ENCODE results near the gene RAP2B. TPM values are rescaled to one million over a fixed set of nuclear protein-coding genes. Genes with fewer than 3 reads are reported as not detected.

Gene RAP2B
- total and polyA plus RNA-seq, 3 donors from 2014 or later, result 3.9 to 11.8 (median 8.6) TPM

- intact Hi-C loops (cut with DNase I; ENCODE audit: low total_unique reads), result no loop called here
- 0 to 1% methylated on average over 6 to 9 of the region's 9 CpGs for WGBS, 2 donors
- Histone ChIP-seq H3K36me3 (ENCODE audit: low read depth, missing control alignments) (no peaks in the 10 kb centered on the region), H3K27me3 (no peaks in the 10 kb centered on the region), H3K27ac (peak overlapping the region; percentile 79 to 94), H3K9me3 (no peaks in the 10 kb centered on the region), H3K4me1 (no peaks in the 10 kb centered on the region), H3K4me3 (peak overlapping the region; percentile 77 to 96)
- TF ChIP-seq CTCF (IDR thresholded peaks at IDR 0.05) (no peak), POLR2A (IDR thresholded peaks at IDR 0.05) (no peak)
- peak; percentile 33 for DNase-seq
These were observed 1.3 kb downstream of the RAP2B start for GRCh38 chr3:153163393-153163724.

GRCh38 chr3:153163756-153164550 is 1.9 kb downstream of the RAP2B start:
- intact Hi-C loops (cut with DNase I; ENCODE audit: low total_unique reads), result no loop called here
- Histone ChIP-seq H3K36me3 (ENCODE audit: low read depth, missing control alignments) (no peaks in the 10 kb centered on the region), H3K9me3 (no peaks in the 10 kb centered on the region), H3K4me3 (peak overlapping the region; percentile 77 to 96), H3K4me1 (no peaks in the 10 kb centered on the region), H3K27ac (peak overlapping the region in 1 of 2 donors; percentile 94), H3K27me3 (no peaks in the 10 kb centered on the region)
- WGBS, 2 donors, result 4 to 5% methylated on average over 5 of the region's 5 CpGs
- peak; percentile 56 for DNase-seq
- TF ChIP-seq CTCF (IDR thresholded peaks at IDR 0.05) (no peak), POLR2A (IDR thresholded peaks at IDR 0.05) (no peak)

- Histone ChIP-seq H3K4me3 (no peak overlapping the region), H3K9me3 (no peaks in the 10 kb centered on the region), H3K27ac (no peak overlapping the region), H3K4me1 (no peaks in the 10 kb centered on the region), H3K36me3 (ENCODE audit: low read depth, missing control alignments) (no peaks in the 10 kb centered on the region), H3K27me3 (no peaks in the 10 kb centered on the region)
- DNase-seq, result no peak
- intact Hi-C loops (cut with DNase I; ENCODE audit: low total_unique reads), result no loop called here
- TF ChIP-seq CTCF (IDR thresholded peaks at IDR 0.05), result peak in 1 of 3 experiments; percentile 8
- no peak for TF ChIP-seq POLR2A (IDR thresholded peaks at IDR 0.05)
These were observed 3.2 kb downstream of the RAP2B start for GRCh38 chr3:153165261-153165681.

- DNase-seq, result no peak
- TF ChIP-seq POLR2A (IDR thresholded peaks at IDR 0.05) (no peak), CTCF (IDR thresholded peaks at IDR 0.05) (no peak)
- intact Hi-C loops (cut with DNase I; ENCODE audit: low total_unique reads), result no loop called here
- WGBS, 2 donors, result 53 to 58% methylated on average over 3 of the region's 3 CpGs
- no peaks in the 10 kb centered on the region for H3K4me1 ChIP-seq
- no peaks in the 10 kb centered on the region for H3K36me3 ChIP-seq (ENCODE audit: low read depth, missing control alignments)
- no peak overlapping the region for H3K4me3 ChIP-seq
- no peak overlapping the region for H3K27ac ChIP-seq
- H3K27me3 ChIP-seq, result no peaks in the 10 kb centered on the region
- H3K9me3 ChIP-seq, result no peaks in the 10 kb centered on the region
These were observed 4.2 kb downstream of the RAP2B start for GRCh38 chr3:153166206-153166605.

- no peaks in the 10 kb centered on the region for H3K4me1 ChIP-seq
- no peaks in the 10 kb centered on the region for H3K27me3 ChIP-seq
- no peak for DNase-seq
- H3K27ac ChIP-seq, result no peak overlapping the region
- no peak overlapping the region for H3K4me3 ChIP-seq
- intact Hi-C loops (cut with DNase I; ENCODE audit: low total_unique reads), result no loop called here
- 83 to 92% methylated on average over 2 of the region's 2 CpGs for WGBS, 2 donors
- H3K9me3 ChIP-seq, result no peaks in the 10 kb centered on the region
- no peaks in the 10 kb centered on the region for H3K36me3 ChIP-seq (ENCODE audit: low read depth, missing control alignments)
- TF ChIP-seq CTCF (IDR thresholded peaks at IDR 0.05), result no peak
- no peak for TF ChIP-seq POLR2A (IDR thresholded peaks at IDR 0.05)
These were observed 4.8 kb downstream of the RAP2B start for GRCh38 chr3:153166796-153167195.
